ENCODE results near the gene ORM2. TPM values are rescaled to one million over a fixed set of nuclear protein-coding genes. Genes with fewer than 3 reads are reported as not detected.

Gene ORM2
- total RNA-seq, 1 donor from 2014 or later, result not detected

- Mint-ChIP-seq H3K27me3 (ENCODE audit: low read depth) (no peaks in the 10 kb centered on the region), H3K4me3 (no peak overlapping the region), H3K36me3 (ENCODE audit: low read depth) (peaks cover 3% of the 10 kb centered on the region), H3K27ac (ENCODE audit: unreplicated experiment) (no peak overlapping the region), H3K9me3 (no peaks in the 10 kb centered on the region), H3K4me1 (no peaks in the 10 kb centered on the region)
- TF ChIP-seq, protein P1, sequence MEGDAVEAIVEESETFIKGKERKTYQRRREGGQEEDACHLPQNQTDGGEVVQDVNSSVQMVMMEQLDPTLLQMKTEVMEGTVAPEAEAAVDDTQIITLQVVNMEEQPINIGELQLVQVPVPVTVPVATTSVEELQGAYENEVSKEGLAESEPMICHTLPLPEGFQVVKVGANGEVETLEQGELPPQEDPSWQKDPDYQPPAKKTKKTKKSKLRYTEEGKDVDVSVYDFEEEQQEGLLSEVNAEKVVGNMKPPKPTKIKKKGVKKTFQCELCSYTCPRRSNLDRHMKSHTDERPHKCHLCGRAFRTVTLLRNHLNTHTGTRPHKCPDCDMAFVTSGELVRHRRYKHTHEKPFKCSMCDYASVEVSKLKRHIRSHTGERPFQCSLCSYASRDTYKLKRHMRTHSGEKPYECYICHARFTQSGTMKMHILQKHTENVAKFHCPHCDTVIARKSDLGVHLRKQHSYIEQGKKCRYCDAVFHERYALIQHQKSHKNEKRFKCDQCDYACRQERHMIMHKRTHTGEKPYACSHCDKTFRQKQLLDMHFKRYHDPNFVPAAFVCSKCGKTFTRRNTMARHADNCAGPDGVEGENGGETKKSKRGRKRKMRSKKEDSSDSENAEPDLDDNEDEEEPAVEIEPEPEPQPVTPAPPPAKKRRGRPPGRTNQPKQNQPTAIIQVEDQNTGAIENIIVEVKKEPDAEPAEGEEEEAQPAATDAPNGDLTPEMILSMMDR (conservative IDR thresholded peaks at IDR 0.05), result no peak
- DNase-seq (ENCODE audit: low read depth, low spot score), result no peak
Measured at GRCh38 chr9:114334490-114334889, 4.8 kb downstream of the ORM2 start.

DNA sequence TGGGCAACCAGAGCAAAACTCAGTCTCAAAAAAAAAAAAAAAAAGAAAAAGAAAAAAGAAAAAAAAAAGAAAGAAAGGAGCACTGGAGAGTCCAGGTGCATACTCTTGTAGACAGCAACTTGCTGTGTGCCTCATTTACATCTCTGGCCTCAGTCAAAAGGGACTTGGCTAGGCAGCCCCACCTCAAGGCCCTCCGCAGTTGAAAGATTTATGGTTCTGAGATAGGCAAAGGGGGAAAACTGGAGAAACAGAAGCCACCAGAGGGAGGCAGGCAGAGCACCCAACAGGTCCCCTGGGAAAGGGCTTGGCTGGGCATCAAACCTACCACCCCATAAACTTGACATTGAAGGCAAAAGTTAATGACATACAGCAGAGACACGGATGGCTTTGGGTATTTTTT is 6.1 kb downstream of the ORM2 start:
- DNase-seq (ENCODE audit: low read depth, low spot score), result no peak
- H3K27me3 Mint-ChIP-seq (ENCODE audit: low read depth), result no peaks in the 10 kb centered on the region
- no peaks in the 10 kb centered on the region for H3K4me1 Mint-ChIP-seq
- H3K27ac Mint-ChIP-seq (ENCODE audit: unreplicated experiment), result no peak overlapping the region
- no peak overlapping the region for H3K4me3 Mint-ChIP-seq
- H3K9me3 Mint-ChIP-seq, result no peaks in the 10 kb centered on the region
- peaks cover 3% of the 10 kb centered on the region for H3K36me3 Mint-ChIP-seq (ENCODE audit: low read depth)
- TF ChIP-seq, protein P1 (conservative IDR thresholded peaks at IDR 0.05), result no peak

DNA sequence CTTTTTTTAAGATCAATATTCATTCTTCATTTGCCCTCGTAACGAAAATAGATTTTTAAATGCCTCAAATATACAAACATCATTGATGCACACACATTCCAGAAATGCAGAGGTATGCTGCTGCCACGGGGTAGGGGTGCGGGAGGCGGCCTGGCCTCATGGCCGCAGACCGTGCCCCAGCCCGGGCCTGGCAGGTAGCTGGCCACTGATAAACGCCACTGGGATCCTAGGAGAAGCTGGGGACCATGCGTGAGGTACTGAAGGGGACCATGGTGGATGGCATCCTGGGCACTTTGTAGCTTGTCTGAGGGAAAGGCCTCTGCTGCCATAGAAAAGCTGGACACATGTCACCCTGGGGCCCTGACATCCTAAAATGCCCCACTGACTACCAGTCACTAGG is 6.5 kb downstream of the ORM2 start:
- TF ChIP-seq, protein P1 (conservative IDR thresholded peaks at IDR 0.05), result no peak
- H3K27me3 Mint-ChIP-seq (ENCODE audit: low read depth), result no peaks in the 10 kb centered on the region
- DNase-seq (ENCODE audit: low read depth, low spot score), result no peak
- H3K4me3 Mint-ChIP-seq, result no peak overlapping the region
- H3K27ac Mint-ChIP-seq (ENCODE audit: unreplicated experiment), result no peak overlapping the region
- H3K9me3 Mint-ChIP-seq, result no peaks in the 10 kb centered on the region
- H3K4me1 Mint-ChIP-seq, result no peaks in the 10 kb centered on the region
- H3K36me3 Mint-ChIP-seq (ENCODE audit: low read depth), result peaks cover 3% of the 10 kb centered on the region

DNA sequence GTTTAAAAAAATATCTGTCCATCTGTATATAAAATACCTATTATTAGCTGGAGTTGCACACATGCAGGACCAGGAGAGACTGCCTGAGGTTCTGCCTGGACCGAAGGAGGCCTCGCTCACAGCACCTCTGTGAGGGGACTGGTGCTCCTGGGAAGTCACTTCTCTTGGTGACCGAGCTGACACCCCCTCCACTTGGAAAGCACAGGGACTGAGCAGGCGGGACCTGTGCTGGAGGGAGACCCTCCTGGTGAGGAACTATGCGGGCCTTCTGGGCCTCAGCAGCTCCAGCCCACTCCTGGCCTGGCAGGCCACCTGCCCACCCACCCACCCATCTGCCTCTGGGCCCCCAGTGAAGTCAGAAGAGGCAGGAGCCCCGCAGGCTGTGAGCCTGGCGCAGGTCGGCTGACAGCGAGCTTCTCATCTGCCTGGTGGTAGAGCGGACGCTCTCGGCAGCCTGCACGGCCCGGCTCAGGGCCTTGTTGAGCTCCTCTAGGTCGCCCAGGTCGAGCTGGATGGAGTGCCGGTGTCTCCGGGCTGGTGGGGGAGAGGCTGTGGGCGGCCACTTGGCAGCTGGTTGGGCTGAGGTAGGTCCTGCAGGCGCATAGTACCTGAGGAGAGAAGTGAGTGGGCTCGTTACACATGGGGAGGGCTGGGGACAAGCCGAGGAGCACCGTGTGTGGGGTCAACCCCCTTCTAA is 7.2 kb downstream of the ORM2 start:
- H3K4me1 Mint-ChIP-seq, result no peaks in the 10 kb centered on the region

GRCh38 chr9:114338187-114338586 is 8.5 kb downstream of the ORM2 start:
- TF ChIP-seq, protein P1 (conservative IDR thresholded peaks at IDR 0.05), result no peak
- Mint-ChIP-seq H3K27me3 (ENCODE audit: low read depth) (no peaks in the 10 kb centered on the region), H3K36me3 (ENCODE audit: low read depth) (peaks cover 3% of the 10 kb centered on the region), H3K27ac (ENCODE audit: unreplicated experiment) (no peak overlapping the region), H3K4me1 (no peaks in the 10 kb centered on the region), H3K9me3 (no peaks in the 10 kb centered on the region), H3K4me3 (no peak overlapping the region)
- no peak for DNase-seq (ENCODE audit: low read depth, low spot score)

More for the DNA sequence above, 7.2 kb downstream of the ORM2 start:
- Mint-ChIP-seq H3K9me3 (no peaks in the 10 kb centered on the region), H3K27ac (ENCODE audit: unreplicated experiment) (no peak overlapping the region), H3K36me3 (ENCODE audit: low read depth) (peaks cover 3% of the 10 kb centered on the region), H3K27me3 (ENCODE audit: low read depth) (no peaks in the 10 kb centered on the region), H3K4me3 (no peak overlapping the region)
- TF ChIP-seq, protein P1 (conservative IDR thresholded peaks at IDR 0.05), result no peak
- no peak for DNase-seq (ENCODE audit: low read depth, low spot score)
